ENCODE data around the gene DNMT3A. TPM values are rescaled to one million over a fixed set of nuclear protein-coding genes. Genes with fewer than 3 reads are reported as not detected.

Gene DNMT3A
- total and polyA plus RNA-seq, 2 of the 8 experiments (the other 6 are each of a cell fraction or from before 2014, with no cell fraction given): 33.6 to 178 TPM

DNA sequence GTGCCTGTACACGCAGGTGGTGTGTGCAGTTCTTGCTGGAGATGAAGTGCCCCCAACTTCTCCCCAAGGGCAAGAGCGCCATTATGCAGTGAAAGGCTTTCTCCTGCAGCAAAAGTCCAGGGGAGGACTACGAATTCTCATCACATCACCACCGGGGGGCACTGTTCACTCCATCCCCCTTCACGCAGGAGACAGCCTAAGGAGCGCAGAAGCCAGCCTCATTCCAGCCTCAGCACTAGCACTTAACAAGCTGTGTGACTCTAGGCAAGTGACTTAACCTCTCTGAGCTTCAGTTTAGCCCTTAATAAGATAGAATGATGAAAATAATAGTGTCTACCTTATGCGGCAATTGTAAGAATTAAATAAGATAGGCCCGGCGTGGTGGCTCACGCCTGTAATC lies 32.3 kb downstream of the DNMT3A start (continued):
- no peak for TF ChIP-seq FOSL1 (IDR thresholded peaks at IDR 0.05; ENCODE audit: insufficient read depth, low read depth, low read length)
- TF ChIP-seq, protein P1, sequence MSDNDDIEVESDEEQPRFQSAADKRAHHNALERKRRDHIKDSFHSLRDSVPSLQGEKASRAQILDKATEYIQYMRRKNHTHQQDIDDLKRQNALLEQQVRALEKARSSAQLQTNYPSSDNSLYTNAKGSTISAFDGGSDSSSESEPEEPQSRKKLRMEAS (IDR thresholded peaks at IDR 0.05): no peak
- no peak for TF ChIP-seq EGR1 (IDR thresholded peaks at IDR 0.05; ENCODE audit: borderline replicate concordance, low read depth, low read length)
- TF ChIP-seq TAF1 (IDR thresholded peaks at IDR 0.05; ENCODE audit: low read depth, low read length): no peak
- TF ChIP-seq CTCF (IDR thresholded peaks at IDR 0.05; ENCODE audit: control extremely low read depth in 1 of 3, insufficient read depth in 1 of 3, low read depth in 1 of 3, low read length in 3 of 3): peak in 2 of 3 experiments; percentile 70 to 87; a peak in 3 of 4 replicates
- no peak for TF ChIP-seq SIX5 (IDR thresholded peaks at IDR 0.05; ENCODE audit: low read depth, low read length)
- no peak for TF ChIP-seq CBX5 (IDR thresholded peaks at IDR 0.05; ENCODE audit: low read depth, low read length)
- peak; percentile 77 to 81 for TF ChIP-seq RAD21 (IDR thresholded peaks at IDR 0.05 in 1 of 2, conservative IDR thresholded peaks at IDR 0.05 in 1 of 2; ENCODE audit: low read depth in 2 of 2, low read length in 2 of 2)
- TF ChIP-seq MAFK (IDR thresholded peaks at IDR 0.05; ENCODE audit: low read depth, low read length): no peak
- no peak for TF ChIP-seq EZH2 (IDR thresholded peaks at IDR 0.05; ENCODE audit: low read depth, low read length, severe bottlenecking)
- no peak for TF ChIP-seq GTF2F1 (IDR thresholded peaks at IDR 0.05; ENCODE audit: borderline replicate concordance, low read depth, low read length)
- no peak for TF ChIP-seq JUND (IDR thresholded peaks at IDR 0.05; ENCODE audit: low read length)
- TF ChIP-seq PHF8 (conservative IDR thresholded peaks at IDR 0.05; ENCODE audit: low read depth, low read length): no peak
